ENCODE results near the gene RBM43.

RBM43 gene

DNA sequence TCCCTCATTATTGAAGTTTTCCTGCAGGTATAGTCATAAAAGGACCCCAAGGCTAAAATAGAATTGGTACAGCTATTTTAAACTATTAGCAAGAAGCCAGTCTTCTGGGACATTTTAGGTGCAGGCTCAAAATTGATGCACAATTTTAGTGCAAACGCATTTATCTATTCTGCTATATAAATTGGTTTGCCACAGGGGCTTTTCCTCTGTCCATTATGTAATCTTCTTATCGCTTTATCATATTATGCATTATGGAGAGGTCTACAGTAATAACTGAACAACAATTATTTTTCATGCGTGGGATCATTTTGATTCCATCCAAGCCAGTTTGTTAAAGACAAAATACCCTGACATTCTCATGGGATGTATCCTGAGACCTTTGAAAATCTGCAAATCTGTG is 54.6 kb downstream of the RBM43 start:
- no peak for DNase-seq

DNA sequence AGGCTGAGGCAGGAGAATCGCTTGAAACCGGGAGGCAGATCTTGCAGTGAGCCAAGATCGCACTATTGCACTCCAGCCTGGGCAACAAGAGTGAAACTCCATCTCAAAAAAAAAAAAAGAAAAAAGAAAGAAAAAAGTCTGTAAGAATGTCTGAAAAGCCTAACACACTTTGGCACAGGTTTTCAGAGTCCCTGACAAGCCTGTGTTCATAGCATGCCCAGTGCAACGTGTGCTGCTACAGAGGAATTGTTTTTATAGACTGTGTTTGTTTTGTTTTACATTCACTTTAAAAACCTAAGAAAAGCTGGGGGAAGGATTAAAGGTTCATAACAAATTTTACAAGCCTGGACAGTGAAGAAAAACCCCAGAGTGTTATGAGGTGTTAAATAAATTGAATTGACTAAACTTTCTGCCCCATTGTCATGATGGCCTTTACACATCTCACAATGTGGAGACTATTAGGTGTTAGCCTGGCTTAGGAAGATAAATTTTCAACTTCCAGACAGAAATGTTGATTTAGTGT is 55.2 kb downstream of the RBM43 start:
- DNase-seq, result no peak

DNA sequence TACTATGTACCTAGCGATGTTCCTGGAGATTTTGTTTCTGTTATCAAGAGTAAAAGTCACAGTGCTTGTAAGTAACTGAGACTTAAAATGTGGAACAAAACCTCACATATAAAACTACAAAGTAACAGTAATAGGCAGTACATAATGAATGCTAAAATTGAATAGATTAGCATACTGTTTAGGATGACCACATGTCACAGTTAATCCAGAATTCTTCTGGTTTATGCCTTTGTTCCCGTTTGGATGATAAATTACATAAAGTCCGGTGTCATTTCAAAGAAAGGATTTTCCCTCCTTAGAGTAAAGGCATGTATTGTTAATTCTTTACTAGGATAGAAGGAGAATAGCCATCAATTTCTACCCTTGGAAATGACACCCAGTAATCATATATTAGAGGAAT is 56.1 kb downstream of the RBM43 start:
- no peak for DNase-seq

DNA sequence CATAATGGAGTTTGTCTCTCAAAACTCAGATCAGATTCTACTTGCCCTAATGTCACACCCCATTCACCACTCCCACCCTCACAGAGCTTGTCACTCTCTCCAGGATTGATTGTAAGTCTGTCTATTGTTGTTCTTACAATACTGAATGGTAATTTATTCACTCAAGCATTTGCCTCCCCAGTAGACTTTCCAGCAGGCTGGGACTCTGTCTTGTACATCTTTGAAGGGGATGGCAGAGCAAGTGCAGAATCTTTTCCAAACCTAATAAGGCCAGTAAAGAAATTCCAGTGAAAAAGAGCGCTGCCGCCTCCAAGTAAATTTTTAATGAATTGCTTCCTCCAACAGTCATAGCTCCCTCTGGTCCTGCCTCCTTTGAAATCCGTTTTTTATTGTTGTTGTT is 56.9 kb downstream of the RBM43 start:
- no peak for DNase-seq

DNA sequence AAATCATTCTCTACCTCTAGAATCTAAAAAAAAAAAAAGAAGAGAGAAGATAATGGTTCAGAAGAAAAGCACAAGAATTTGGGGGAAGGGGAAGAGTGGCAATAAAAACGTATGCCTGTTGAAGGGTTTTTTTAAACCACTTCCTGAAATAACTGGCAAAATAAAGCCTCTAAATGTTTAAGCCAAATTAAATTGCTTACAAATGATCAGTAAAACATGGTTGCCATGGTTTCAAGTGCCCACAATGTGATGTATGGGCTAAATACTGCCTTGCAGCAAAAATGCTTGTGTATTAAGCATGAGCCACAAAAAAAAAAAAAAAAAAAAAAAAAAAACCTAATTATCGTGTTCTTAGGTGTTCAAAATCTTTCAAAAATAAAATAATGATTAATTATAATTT is 60.8 kb downstream of the RBM43 start:
- no peak for DNase-seq

DNA sequence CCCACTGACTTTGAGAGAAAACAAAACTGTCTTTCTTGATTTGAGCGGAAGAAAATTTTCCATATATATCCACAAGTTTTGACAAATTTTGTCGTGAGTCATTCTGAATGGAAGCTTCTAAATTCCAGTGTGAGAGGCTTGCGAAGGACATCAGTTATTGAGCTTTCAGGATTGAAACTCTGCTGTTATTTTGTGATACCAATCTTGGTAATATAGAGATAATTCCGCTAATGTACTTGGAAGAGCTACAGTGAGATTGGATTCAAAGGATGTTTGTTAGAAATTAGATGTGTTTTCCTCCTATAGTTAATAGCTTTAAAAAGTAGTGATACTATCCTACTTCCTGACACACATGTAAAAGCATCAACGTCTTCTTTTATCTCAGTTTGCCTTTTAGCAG is 61.4 kb downstream of the RBM43 start:
- DNase-seq, result no peak

DNA sequence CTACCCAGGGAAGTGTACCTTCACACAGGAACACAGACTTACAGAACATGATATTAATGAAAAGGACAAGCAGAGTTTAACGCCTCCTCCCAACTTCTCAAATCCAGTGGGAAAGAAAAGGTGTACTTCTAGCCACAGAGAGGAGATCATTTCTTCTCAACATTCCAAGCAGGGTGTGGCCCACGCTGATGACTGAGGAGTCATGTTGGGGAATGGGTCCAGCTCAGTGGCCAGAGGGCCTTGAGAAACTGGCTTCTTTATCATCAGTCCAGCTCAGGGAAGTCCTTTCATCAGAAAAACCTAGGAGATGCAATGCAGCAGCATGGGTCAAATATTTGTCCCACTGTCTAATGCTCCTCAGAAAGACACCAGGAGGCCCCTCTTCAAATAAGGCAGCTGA is 63.0 kb downstream of the RBM43 start:
- DNase-seq, result no peak
